ENCODE results near the gene PGRMC1.

- TF ChIP-seq CTCF (IDR thresholded peaks at IDR 0.05) = no peak
- TF ChIP-seq POLR2AphosphoS5 (IDR thresholded peaks at IDR 0.05; ENCODE audit: low read depth, low read length) = no peak
- no peak for TF ChIP-seq FOXJ3 (CRISPR knock-in tag; IDR thresholded peaks at IDR 0.05)
- TF ChIP-seq, protein P1, sequence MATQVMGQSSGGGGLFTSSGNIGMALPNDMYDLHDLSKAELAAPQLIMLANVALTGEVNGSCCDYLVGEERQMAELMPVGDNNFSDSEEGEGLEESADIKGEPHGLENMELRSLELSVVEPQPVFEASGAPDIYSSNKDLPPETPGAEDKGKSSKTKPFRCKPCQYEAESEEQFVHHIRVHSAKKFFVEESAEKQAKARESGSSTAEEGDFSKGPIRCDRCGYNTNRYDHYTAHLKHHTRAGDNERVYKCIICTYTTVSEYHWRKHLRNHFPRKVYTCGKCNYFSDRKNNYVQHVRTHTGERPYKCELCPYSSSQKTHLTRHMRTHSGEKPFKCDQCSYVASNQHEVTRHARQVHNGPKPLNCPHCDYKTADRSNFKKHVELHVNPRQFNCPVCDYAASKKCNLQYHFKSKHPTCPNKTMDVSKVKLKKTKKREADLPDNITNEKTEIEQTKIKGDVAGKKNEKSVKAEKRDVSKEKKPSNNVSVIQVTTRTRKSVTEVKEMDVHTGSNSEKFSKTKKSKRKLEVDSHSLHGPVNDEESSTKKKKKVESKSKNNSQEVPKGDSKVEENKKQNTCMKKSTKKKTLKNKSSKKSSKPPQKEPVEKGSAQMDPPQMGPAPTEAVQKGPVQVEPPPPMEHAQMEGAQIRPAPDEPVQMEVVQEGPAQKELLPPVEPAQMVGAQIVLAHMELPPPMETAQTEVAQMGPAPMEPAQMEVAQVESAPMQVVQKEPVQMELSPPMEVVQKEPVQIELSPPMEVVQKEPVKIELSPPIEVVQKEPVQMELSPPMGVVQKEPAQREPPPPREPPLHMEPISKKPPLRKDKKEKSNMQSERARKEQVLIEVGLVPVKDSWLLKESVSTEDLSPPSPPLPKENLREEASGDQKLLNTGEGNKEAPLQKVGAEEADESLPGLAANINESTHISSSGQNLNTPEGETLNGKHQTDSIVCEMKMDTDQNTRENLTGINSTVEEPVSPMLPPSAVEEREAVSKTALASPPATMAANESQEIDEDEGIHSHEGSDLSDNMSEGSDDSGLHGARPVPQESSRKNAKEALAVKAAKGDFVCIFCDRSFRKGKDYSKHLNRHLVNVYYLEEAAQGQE (IDR thresholded peaks at IDR 0.05; ENCODE audit: low read depth, low read length) = no peak
- TF ChIP-seq NRF1 (IDR thresholded peaks at IDR 0.05; ENCODE audit: low read depth, low read length) = no peak
- no peak for TF ChIP-seq MAX (IDR thresholded peaks at IDR 0.05; ENCODE audit: low read depth)
- TF ChIP-seq, protein P2, sequence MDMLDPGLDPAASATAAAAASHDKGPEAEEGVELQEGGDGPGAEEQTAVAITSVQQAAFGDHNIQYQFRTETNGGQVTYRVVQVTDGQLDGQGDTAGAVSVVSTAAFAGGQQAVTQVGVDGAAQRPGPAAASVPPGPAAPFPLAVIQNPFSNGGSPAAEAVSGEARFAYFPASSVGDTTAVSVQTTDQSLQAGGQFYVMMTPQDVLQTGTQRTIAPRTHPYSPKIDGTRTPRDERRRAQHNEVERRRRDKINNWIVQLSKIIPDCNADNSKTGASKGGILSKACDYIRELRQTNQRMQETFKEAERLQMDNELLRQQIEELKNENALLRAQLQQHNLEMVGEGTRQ (IDR thresholded peaks at IDR 0.05; ENCODE audit: borderline replicate concordance, low read depth, low read length) = no peak
Observed at GRCh38 chrX:119249891-119250290, 13.8 kb downstream of the PGRMC1 start.
